HCT116 (cell line): ENCODE results near the gene STK32B. TPM values are rescaled to one million over a fixed set of nuclear protein-coding genes. Genes with fewer than 3 reads are reported as not detected.

ENCODE experiments used
- ATAC-seq: fragments of 200-7000 bp; cut with Tn5 transposase; 2 replicates; pipeline ENCODE4 v1.9.1; 2020; ENCODE audit warnings: mild to moderate bottlenecking, moderate library complexity
- BruUV-seq: library from RNA; stranded (reverse); fragments of 400-500 nt; replicated peaks from 2 replicates; lab custom pipeline; 2021; lab: Mats Ljungman, UMichigan
- CTCF ChIA-PET: fragments of 300-600 bp; sonication (Branson Sonifier 250); formaldehyde crosslinking; loops from one replicate; lab custom pipeline; 2021; ENCODE audit warnings: antibody characterized with exemption; lab: Charles Lee
- POLR2A ChIA-PET: fragments of 300-600, 350-600 bp; sonication (Branson Sonifier 250); formaldehyde crosslinking; loops from one replicate; lab custom pipeline; 2021; ENCODE audit warnings: antibody characterized with exemption; lab: Charles Lee
- RAD21 ChIA-PET, 2 experiments: fragments of 300-600 bp; sonication (Branson Sonifier 250); formaldehyde crosslinking; loops; one replicate each; lab custom pipeline; 2023; ENCODE audit warnings: low total read pairs in 2 of 2; ENCODE audit not compliant: uncharacterized antibody in 2 of 2, unreplicated experiment in 2 of 2, low non-redundant PET in 1 of 2; lab: Charles Lee
- DNase-seq: peaks from one replicate; pipeline ENCODE4 v3.0.0-alpha.2; 2010; ENCODE audit warnings: low read depth, low spot score
- H2AFZ ChIP-seq: fragments of 200-600 bp; shearing (Covaris generic), sonication (generic); 2 replicates; pipeline ENCODE4 v1.6.1; 2017; ENCODE audit warnings: low read depth, mixed run types, mixed read lengths, antibody characterized with exemption, low read length; ENCODE audit not compliant: poor library complexity, severe bottlenecking
- H3K27ac ChIP-seq: 2 replicates; pipeline ENCODE4 v1.5.1; 2012; ENCODE audit warnings: low read depth, low read length
- H3K27me3 ChIP-seq: fragments of 200-600 bp; sonication (generic); 2 replicates; pipeline ENCODE4 v1.6.1; 2016; ENCODE audit warnings: mixed run types, low read length, mixed read lengths; ENCODE audit not compliant: insufficient read depth
- H3K36me3 ChIP-seq, 2 experiments: fragments of 200-500 bp in 1 of 2; fragments of 200-600 bp in 1 of 2; sonication (Bioruptor generic) in 1 of 2; sonication (generic) in 1 of 2; 2 replicates each; pipeline versions ENCODE4 v1.5.1 to v1.6.1; 2014 to 2016; ENCODE audit warnings: low read length in 2 of 2, inconsistent platforms in 1 of 2, mixed read lengths in 1 of 2, mixed run types in 1 of 2; ENCODE audit not compliant: insufficient read depth in 2 of 2, control insufficient read depth in 1 of 2
- H3K4me1 ChIP-seq, 2 experiments: fragments of 200-600 bp in 1 of 2; sonication (generic) in 1 of 2; 2 replicates each; pipeline versions ENCODE4 v1.5.1 to v1.6.1; 2012 to 2017; ENCODE audit warnings: low read length in 2 of 2, inconsistent platforms in 1 of 2, mild to moderate bottlenecking in 1 of 2, mixed read lengths in 1 of 2, mixed run types in 1 of 2, moderate library complexity in 1 of 2; ENCODE audit not compliant: insufficient read depth in 2 of 2, control insufficient read depth in 1 of 2
- H3K4me2 ChIP-seq: fragments of 200-600 bp; sonication (generic); 2 replicates; pipeline ENCODE4 v1.6.1; 2017; ENCODE audit warnings: mixed run types, low read length, mixed read lengths
- H3K4me3 ChIP-seq, 2 experiments: fragments of 200-600 bp in 1 of 2; sonication (generic) in 1 of 2; replicated peaks in 1 of 2; 2 replicates each; pipeline ENCODE4 v1.5.1; 2011 to 2016; ENCODE audit warnings: low read length in 2 of 2, control low read depth in 1 of 2, low read depth in 1 of 2, mild to moderate bottlenecking in 1 of 2, mixed read lengths in 1 of 2, mixed run types in 1 of 2
- H3K79me2 ChIP-seq: fragments of 200-600 bp; sonication (generic); 2 replicates; pipeline ENCODE4 v1.6.1; 2017; ENCODE audit warnings: mild to moderate bottlenecking, mixed run types, low read length, moderate library complexity, mixed read lengths; ENCODE audit not compliant: insufficient read depth
- H3K9ac ChIP-seq: fragments of 200-600 bp; sonication (generic); 2 replicates; pipeline ENCODE4 v1.6.1; 2016; ENCODE audit warnings: low read length, mixed read lengths
- H3K9me2 ChIP-seq: fragments of 200-600 bp; sonication (generic), shearing (Covaris generic); 2 replicates; pipeline ENCODE4 v1.6.1; 2017; ENCODE audit warnings: mixed run types, mild to moderate bottlenecking, moderate library complexity; ENCODE audit not compliant: insufficient read depth
- H3K9me3 ChIP-seq, 2 experiments: fragments of 200-500 bp in 1 of 2; fragments of 200-600 bp in 1 of 2; sonication (Bioruptor generic) in 1 of 2; sonication (generic) in 1 of 2; 2 replicates each; pipeline ENCODE4 v1.6.1; 2014 to 2017; ENCODE audit warnings: low read length in 2 of 2, mixed read lengths in 2 of 2, inconsistent platforms in 1 of 2, low read depth in 1 of 2, mild to moderate bottlenecking in 1 of 2, mixed run types in 1 of 2, moderate library complexity in 1 of 2; ENCODE audit not compliant: control insufficient read depth in 1 of 2, insufficient read depth in 1 of 2
- H4K20me1 ChIP-seq: fragments of 200-600 bp; sonication (generic), shearing (Covaris generic); 2 replicates; pipeline ENCODE4 v1.6.1; 2017; ENCODE audit warnings: mixed run types, mild to moderate bottlenecking, moderate library complexity; ENCODE audit not compliant: insufficient read depth
- CBX3 ChIP-seq: IDR thresholded peaks from 2 replicates; pipeline ENCODE4 v1.6.1; 2012; ENCODE audit warnings: low read depth
- CEBPB ChIP-seq: IDR thresholded peaks from 2 replicates; pipeline ENCODE4 v1.6.1; 2012; ENCODE audit warnings: low read depth
- EGR1 ChIP-seq: IDR thresholded peaks from 2 replicates; pipeline ENCODE4 v1.6.1; 2012; ENCODE audit warnings: low read depth
- ELF1 ChIP-seq: IDR thresholded peaks from 2 replicates; pipeline ENCODE4 v1.6.1; 2012; ENCODE audit warnings: low read depth, borderline replicate concordance
- EZH2 ChIP-seq: fragments of 200-600 bp; sonication (generic); IDR thresholded peaks from 2 replicates; pipeline ENCODE4 v1.6.1; 2017; ENCODE audit warnings: antibody characterized with exemption, mixed run types
- JUND ChIP-seq: IDR thresholded peaks from 2 replicates; pipeline ENCODE4 v1.6.1; 2012
- POLR2A ChIP-seq: IDR thresholded peaks from 2 replicates; pipeline ENCODE4 v1.7.0; 2011; ENCODE audit warnings: borderline replicate concordance; ENCODE audit not compliant: insufficient read depth, insufficient read length; ENCODE audit errors: extremely low read depth
- POLR2AphosphoS5 ChIP-seq: IDR thresholded peaks from 2 replicates; pipeline ENCODE4 v1.6.1; 2011; ENCODE audit warnings: mild to moderate bottlenecking, low read depth, low read length, moderate library complexity
- RAD21 ChIP-seq: IDR thresholded peaks from 2 replicates; pipeline ENCODE4 v1.6.1; 2012; ENCODE audit warnings: low read depth, mild to moderate bottlenecking
- SP1 ChIP-seq: IDR thresholded peaks from 2 replicates; pipeline ENCODE4 v1.6.1; 2012; ENCODE audit warnings: low read depth
- SRF ChIP-seq: IDR thresholded peaks from 2 replicates; pipeline ENCODE4 v1.6.1; 2012; ENCODE audit warnings: low read depth
- TCF7L2 ChIP-seq: IDR thresholded peaks from 2 replicates; pipeline ENCODE4 v1.7.0; 2011; ENCODE audit warnings: borderline replicate concordance, inconsistent platforms; ENCODE audit not compliant: insufficient read depth, insufficient read length; ENCODE audit errors: extremely low read depth
- ZFX ChIP-seq: fragments of 450-650 bp; IDR thresholded peaks from 2 replicates; pipeline ENCODE4 v1.6.1; 2017
- ZNF274 ChIP-seq: fragments of 200-500 bp; sonication (Bioruptor generic); IDR thresholded peaks from 2 replicates; pipeline ENCODE4 v1.6.1; 2014; ENCODE audit warnings: mild to moderate bottlenecking, low read depth, low read length, inconsistent platforms
- intact Hi-C: fragments of 100-400 bp; cut with micrococcal nuclease; formaldehyde crosslinking; loops from 2 replicates; pipeline ENCODE4 v1.10.0; 2022
- total RNA-seq: library from RNA; stranded (reverse); gene quantifications from one replicate; pipeline ENCODE4 v1.2.1, GENCODE V29; 2021; ENCODE audit not compliant: unreplicated experiment
- TF ChIP-seq, protein P1 (sequence below): IDR thresholded peaks from 2 replicates; pipeline ENCODE4 v1.6.1; 2012; ENCODE audit warnings: low read depth
- TF ChIP-seq, protein P2 (sequence below): IDR thresholded peaks from 2 replicates; pipeline ENCODE4 v1.6.1; 2012
- TF ChIP-seq, protein P3 (sequence below), 3 experiments: fragments of 200-600 bp in 1 of 3; sonication (generic) in 1 of 3; IDR thresholded peaks in 2 of 3; conservative IDR thresholded peaks in 1 of 3; 2 replicates each; pipeline ENCODE4 v1.5.1; 2012 to 2017; ENCODE audit warnings: low read depth in 2 of 3, low read length in 2 of 3, antibody characterized with exemption in 1 of 3, borderline replicate concordance in 1 of 3, control low read depth in 1 of 3, mild to moderate bottlenecking in 1 of 3, mixed read lengths in 1 of 3, mixed run types in 1 of 3, moderate library complexity in 1 of 3; ENCODE audit not compliant: insufficient read depth in 1 of 3
- TF ChIP-seq, protein P4 (sequence below): IDR thresholded peaks from 2 replicates; pipeline ENCODE4 v1.6.1; 2011; ENCODE audit warnings: mild to moderate bottlenecking, low read length, moderate library complexity; ENCODE audit not compliant: insufficient replicate concordance; ENCODE audit errors: extremely low read depth

Gene STK32B
- total RNA-seq, 1 experiment from 2014 or later: not detected

DNA sequence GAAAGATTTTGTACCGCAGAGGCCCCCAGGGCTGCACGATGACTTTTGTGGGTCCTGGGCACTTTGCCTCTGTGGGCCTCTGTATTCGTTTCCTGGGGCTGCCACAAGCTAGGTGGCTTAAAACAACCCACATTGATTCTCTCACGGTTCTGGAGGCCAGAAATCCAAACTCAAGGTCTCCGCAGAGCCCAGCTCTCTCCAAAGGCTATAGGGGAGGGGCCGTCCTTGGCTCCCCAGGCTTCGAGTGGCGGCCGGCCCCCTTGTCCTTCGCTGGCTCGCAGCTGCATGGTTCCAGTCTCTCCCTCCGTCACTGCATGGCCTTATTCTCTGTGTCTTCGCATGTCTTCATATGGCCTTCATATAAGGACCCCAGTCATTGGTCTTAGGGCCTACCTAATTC lies 415.8 kb downstream of the STK32B start:
- DNase-seq (no peak), ATAC-seq (no peak)
- TF ChIP-seq ELF1: no peak
- no peak for TF ChIP-seq SP1
- no peak for TF ChIP-seq JUND
- no peak for TF ChIP-seq RAD21
- TF ChIP-seq, protein P1, sequence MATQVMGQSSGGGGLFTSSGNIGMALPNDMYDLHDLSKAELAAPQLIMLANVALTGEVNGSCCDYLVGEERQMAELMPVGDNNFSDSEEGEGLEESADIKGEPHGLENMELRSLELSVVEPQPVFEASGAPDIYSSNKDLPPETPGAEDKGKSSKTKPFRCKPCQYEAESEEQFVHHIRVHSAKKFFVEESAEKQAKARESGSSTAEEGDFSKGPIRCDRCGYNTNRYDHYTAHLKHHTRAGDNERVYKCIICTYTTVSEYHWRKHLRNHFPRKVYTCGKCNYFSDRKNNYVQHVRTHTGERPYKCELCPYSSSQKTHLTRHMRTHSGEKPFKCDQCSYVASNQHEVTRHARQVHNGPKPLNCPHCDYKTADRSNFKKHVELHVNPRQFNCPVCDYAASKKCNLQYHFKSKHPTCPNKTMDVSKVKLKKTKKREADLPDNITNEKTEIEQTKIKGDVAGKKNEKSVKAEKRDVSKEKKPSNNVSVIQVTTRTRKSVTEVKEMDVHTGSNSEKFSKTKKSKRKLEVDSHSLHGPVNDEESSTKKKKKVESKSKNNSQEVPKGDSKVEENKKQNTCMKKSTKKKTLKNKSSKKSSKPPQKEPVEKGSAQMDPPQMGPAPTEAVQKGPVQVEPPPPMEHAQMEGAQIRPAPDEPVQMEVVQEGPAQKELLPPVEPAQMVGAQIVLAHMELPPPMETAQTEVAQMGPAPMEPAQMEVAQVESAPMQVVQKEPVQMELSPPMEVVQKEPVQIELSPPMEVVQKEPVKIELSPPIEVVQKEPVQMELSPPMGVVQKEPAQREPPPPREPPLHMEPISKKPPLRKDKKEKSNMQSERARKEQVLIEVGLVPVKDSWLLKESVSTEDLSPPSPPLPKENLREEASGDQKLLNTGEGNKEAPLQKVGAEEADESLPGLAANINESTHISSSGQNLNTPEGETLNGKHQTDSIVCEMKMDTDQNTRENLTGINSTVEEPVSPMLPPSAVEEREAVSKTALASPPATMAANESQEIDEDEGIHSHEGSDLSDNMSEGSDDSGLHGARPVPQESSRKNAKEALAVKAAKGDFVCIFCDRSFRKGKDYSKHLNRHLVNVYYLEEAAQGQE: no peak
- no peak for TF ChIP-seq POLR2A
- TF ChIP-seq TCF7L2: no peak
- TF ChIP-seq, protein P2, sequence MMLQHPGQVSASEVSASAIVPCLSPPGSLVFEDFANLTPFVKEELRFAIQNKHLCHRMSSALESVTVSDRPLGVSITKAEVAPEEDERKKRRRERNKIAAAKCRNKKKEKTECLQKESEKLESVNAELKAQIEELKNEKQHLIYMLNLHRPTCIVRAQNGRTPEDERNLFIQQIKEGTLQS: no peak
- TF ChIP-seq, protein P3, sequence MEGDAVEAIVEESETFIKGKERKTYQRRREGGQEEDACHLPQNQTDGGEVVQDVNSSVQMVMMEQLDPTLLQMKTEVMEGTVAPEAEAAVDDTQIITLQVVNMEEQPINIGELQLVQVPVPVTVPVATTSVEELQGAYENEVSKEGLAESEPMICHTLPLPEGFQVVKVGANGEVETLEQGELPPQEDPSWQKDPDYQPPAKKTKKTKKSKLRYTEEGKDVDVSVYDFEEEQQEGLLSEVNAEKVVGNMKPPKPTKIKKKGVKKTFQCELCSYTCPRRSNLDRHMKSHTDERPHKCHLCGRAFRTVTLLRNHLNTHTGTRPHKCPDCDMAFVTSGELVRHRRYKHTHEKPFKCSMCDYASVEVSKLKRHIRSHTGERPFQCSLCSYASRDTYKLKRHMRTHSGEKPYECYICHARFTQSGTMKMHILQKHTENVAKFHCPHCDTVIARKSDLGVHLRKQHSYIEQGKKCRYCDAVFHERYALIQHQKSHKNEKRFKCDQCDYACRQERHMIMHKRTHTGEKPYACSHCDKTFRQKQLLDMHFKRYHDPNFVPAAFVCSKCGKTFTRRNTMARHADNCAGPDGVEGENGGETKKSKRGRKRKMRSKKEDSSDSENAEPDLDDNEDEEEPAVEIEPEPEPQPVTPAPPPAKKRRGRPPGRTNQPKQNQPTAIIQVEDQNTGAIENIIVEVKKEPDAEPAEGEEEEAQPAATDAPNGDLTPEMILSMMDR (IDR thresholded peaks at IDR 0.05 in 2 of 3, conservative IDR thresholded peaks at IDR 0.05 in 1 of 3; ENCODE audit: borderline replicate concordance in 1 of 3, insufficient read depth in 1 of 3, low read depth in 2 of 3, low read length in 2 of 3): no peak
- TF ChIP-seq ZFX: no peak
- TF ChIP-seq, protein P4, sequence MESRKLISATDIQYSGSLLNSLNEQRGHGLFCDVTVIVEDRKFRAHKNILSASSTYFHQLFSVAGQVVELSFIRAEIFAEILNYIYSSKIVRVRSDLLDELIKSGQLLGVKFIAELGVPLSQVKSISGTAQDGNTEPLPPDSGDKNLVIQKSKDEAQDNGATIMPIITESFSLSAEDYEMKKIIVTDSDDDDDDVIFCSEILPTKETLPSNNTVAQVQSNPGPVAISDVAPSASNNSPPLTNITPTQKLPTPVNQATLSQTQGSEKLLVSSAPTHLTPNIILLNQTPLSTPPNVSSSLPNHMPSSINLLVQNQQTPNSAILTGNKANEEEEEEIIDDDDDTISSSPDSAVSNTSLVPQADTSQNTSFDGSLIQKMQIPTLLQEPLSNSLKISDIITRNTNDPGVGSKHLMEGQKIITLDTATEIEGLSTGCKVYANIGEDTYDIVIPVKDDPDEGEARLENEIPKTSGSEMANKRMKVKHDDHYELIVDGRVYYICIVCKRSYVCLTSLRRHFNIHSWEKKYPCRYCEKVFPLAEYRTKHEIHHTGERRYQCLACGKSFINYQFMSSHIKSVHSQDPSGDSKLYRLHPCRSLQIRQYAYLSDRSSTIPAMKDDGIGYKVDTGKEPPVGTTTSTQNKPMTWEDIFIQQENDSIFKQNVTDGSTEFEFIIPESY: no peak
- no peak for TF ChIP-seq CBX3
- no peak for TF ChIP-seq SRF
- TF ChIP-seq POLR2AphosphoS5: no peak
- TF ChIP-seq CEBPB: no peak
- no peak for TF ChIP-seq ZNF274
- no peak for TF ChIP-seq EZH2
- no peak for TF ChIP-seq EGR1
- no peaks in the 10 kb centered on the region for H3K9me3 ChIP-seq
- no peaks in the 10 kb centered on the region for H4K20me1 ChIP-seq
- H3K27me3 ChIP-seq: peaks cover 5% of the 10 kb centered on the region; the same call in 1 of the 2 replicates
- no peak overlapping the region for H3K4me2 ChIP-seq
- ChIA-PET CTCF (no interaction called here), RAD21 (no interaction called here), POLR2A (no interaction called here)
- H3K79me2 ChIP-seq: no peaks in the 10 kb centered on the region
- H3K27ac ChIP-seq: no peak overlapping the region
- no peaks in the 10 kb centered on the region for H3K4me1 ChIP-seq
- H3K9me2 ChIP-seq: no peaks in the 10 kb centered on the region
- no TSS peak for BruUV-seq
- H3K36me3 ChIP-seq: no peaks in the 10 kb centered on the region
- intact Hi-C loops: no loop called here
- no peak overlapping the region for H2AFZ ChIP-seq
- no peak overlapping the region for H3K9ac ChIP-seq
- H3K4me3 ChIP-seq: no peak overlapping the region
